NCI-H2081 treated with DMSO at 0.1 percent for 48 hours (cell line): ENCODE measurements around the gene SLC5A3.

ENCODE experiments used
- DNase-seq: peaks from one replicate; lab custom pipeline; 2025; lab: John Stamatoyannopoulos, UW

The SLC5A3 gene

DNA sequence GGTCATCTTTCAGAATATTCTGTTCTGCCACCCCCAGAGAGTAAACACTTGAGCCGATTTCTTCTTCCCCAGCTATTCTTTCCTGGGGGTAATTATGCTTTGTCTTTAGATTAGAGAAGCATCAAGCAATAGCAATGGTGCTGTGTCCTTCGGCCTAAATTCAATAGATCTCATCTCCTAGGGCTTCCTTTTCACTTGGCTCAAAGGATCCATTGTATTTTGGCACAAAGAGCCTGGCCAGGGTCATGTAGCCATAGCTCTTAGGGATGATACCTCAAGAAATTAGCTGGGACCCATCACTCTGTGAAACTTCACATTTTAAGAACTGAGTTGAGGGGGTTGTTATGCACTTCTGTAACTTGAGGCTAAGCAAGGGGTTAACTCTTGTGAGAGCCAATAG, 27.0 kb downstream of the SLC5A3 start:
- no peak for DNase-seq

GRCh38 chr21:34100790-34101189, 27.4 kb downstream of the SLC5A3 start:
- DNase-seq: no peak

GRCh38 chr21:34105947-34106541, 32.7 kb downstream of the SLC5A3 start:
- no peak for DNase-seq

- no peak for DNase-seq
Measured at GRCh38 chr21:34107606-34108005, 34.2 kb downstream of the SLC5A3 start.

GRCh38 chr21:34109075-34109474, 35.7 kb downstream of the SLC5A3 start:
- no peak for DNase-seq

GRCh38 chr21:34110594-34111202, 37.3 kb downstream of the SLC5A3 start:
- DNase-seq: no peak

DNA sequence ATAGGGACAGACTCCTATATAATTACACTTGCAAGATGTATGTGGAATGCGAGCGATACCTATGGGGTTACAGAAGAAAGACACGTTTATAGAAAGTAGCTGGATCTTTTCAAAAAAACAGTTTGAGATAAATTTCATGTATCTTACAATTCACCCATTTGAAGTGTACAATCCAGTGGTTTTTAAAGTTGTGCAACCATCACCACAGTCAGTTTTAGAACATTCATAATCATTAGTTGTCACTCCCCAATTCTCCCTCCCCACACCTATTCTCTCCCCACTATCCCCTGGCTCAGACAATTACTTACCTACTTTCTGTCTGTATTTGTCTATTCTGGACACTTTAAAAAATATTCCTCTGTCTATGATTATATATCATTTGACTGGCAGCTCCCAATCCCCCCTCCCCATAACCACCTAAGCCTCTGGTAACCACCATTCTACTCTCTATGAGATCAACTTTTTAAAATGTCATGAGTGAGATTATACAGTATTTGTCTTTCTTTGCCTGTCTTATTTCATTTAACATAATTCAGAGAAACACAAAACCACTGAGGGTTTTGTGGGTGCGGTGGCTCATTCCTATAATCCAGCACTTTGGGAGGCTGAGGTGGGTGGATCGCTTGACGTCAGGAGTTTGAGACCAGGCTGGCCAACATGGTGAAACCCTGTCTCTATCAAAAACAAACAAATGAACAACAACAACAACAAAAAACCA, 39.1 kb downstream of the SLC5A3 start:
- no peak for DNase-seq

- DNase-seq: no peak
Measured at GRCh38 chr21:34113842-34114241, 40.5 kb downstream of the SLC5A3 start.

DNA sequence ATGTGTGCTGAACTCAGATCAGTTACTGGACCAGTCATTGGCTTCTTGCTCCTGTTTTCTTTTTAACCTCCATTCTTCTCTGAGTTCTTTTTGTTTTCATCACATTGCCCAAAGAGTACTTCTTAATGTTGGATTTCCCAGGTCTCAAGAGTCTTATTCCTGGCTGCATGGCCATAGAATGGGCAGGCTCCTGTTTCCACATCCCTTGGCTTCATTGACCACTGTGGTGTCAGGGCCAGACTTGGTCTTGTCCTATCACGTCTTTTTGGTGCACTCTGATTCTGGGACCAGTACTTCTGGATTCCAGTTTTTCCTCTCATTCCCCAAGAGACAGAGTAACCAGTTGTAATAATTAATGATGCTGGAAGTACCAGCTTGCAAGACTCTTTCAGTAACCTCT, 41.8 kb downstream of the SLC5A3 start:
- no peak for DNase-seq

GRCh38 chr21:34116569-34116968, 43.2 kb downstream of the SLC5A3 start:
- no peak for DNase-seq

DNA sequence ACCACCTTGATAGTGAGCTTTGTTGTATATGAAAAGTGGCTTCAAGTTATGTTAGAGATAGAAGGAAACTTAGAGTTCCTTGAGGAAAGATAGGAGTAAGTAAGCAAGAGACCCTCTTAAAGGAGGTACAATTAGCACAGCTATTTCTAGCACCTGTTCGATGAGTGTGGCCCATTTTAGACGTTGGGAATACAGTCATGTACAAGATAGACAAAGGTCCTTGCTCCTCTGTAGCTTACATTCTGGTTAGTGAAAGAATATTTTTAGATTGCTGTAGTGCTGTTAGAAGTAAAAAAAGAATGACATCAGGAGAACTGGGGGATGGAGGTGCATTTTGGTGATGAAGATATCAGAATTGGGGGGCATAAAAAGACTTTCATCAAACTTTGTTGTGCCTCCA, 47.5 kb downstream of the SLC5A3 start:
- DNase-seq: no peak

GRCh38 chr21:34122047-34122446, 48.7 kb downstream of the SLC5A3 start:
- DNase-seq: no peak
